ENCODE data around the gene DCAF11. TPM values are rescaled to one million over a fixed set of nuclear protein-coding genes. Genes with fewer than 3 reads are reported as not detected.

The DCAF11 gene
- total RNA-seq, 6 experiments from 2014 or later: 28.1 to 36.3 (median 32.1) TPM

DNA sequence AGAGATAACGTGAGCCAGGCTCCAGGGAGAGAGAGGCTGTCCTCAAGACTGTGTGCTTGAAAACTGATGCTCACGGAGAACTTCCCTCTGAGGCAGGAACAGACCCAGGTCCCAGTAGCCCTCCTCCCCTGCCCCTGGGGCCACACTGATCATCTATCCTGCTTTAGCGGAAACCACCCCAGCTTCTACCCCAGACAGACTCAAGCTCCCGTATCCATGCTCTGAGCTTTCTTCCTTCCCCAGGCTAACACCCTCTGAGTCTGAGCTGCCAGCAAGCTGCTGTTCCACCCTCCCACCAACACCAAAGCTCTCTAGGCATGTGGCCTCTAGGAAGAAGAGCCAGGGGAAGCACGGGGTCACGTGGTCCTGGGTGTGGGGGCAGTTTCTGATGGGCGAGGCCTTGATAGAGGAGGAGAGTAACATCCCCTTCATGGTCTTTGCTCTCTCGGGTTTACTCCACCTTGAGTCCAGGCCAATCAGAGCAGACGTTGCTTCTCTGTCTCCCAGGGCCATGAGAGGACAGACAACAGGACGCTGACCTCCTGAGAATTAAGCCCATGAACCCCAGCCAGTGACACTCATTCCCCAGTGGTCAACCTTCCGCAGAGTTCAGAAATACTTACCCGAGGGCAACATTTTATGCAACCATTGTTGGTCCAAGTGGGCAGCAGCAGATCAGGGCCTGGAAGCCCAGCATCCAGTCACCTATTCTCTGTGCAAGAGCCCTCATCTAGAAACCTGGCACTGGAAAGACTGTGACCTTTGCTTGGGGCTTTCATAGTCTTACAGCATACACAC is 19.1 kb upstream of the DCAF11 start:
- peak; percentile 49 for DNase-seq
- Mint-ChIP-seq H3K36me3 (ENCODE audit: low read depth) (peaks cover 4% of the 10 kb centered on the region; the same call in 1 of the 2 replicates), H3K9me3 (no peaks in the 10 kb centered on the region), H3K27me3 (ENCODE audit: insufficient read depth) (no peaks in the 10 kb centered on the region; the same call in none of the 2 replicates), H3K4me1 (ENCODE audit: low read depth) (peaks cover 26% of the 10 kb centered on the region), H3K27ac (peak overlapping the region; percentile 86), H3K4me3 (peak overlapping the region; percentile 99)
- TF ChIP-seq, protein P1, sequence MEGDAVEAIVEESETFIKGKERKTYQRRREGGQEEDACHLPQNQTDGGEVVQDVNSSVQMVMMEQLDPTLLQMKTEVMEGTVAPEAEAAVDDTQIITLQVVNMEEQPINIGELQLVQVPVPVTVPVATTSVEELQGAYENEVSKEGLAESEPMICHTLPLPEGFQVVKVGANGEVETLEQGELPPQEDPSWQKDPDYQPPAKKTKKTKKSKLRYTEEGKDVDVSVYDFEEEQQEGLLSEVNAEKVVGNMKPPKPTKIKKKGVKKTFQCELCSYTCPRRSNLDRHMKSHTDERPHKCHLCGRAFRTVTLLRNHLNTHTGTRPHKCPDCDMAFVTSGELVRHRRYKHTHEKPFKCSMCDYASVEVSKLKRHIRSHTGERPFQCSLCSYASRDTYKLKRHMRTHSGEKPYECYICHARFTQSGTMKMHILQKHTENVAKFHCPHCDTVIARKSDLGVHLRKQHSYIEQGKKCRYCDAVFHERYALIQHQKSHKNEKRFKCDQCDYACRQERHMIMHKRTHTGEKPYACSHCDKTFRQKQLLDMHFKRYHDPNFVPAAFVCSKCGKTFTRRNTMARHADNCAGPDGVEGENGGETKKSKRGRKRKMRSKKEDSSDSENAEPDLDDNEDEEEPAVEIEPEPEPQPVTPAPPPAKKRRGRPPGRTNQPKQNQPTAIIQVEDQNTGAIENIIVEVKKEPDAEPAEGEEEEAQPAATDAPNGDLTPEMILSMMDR (IDR thresholded peaks at IDR 0.05): no peak

GRCh38 chr14:24096545-24097181 is 17.9 kb upstream of the DCAF11 start:
- Mint-ChIP-seq H3K36me3 (ENCODE audit: low read depth) (peaks cover 4% of the 10 kb centered on the region; the same call in 1 of the 2 replicates), H3K27me3 (ENCODE audit: insufficient read depth) (no peaks in the 10 kb centered on the region; the same call in none of the 2 replicates), H3K4me3 (peak overlapping the region; percentile 21; the same call in 1 of the 2 replicates), H3K27ac (no peak overlapping the region), H3K9me3 (no peaks in the 10 kb centered on the region), H3K4me1 (ENCODE audit: low read depth) (peaks cover 26% of the 10 kb centered on the region)
- TF ChIP-seq, protein P1 (IDR thresholded peaks at IDR 0.05): no peak
- no peak for DNase-seq

DNA sequence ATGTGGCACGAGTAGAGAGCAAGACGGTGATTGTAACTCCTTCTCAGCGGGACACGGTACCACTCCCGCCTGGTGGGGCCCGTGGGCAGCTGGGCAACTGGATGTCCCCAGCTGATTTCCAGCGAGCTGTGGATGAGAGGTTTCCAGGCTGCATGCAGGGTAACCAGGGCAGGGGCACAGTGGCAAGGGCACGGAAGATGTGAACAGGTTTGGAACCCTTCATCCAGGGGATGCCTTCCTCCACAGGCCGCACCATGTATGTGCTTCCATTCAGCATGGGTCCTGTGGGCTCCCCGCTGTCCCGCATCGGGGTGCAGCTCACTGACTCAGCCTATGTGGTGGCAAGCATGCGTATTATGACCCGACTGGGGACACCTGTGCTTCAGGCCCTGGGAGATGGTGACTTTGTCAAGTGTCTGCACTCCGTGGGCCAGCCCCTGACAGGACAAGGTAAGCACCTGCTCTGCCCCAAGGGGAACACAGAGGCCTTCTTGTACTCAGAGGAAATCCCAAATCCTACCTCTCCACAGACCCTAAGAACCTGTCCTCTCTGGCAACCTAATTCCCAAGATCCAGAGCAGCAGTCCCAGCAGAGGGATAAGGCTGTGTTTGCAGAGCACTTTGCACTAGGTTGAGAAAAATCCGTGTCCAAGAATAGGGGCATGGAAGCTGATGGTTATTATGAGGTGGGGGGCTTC is 16.2 kb upstream of the DCAF11 start:
- Mint-ChIP-seq H3K4me3 (no peak overlapping the region), H3K9me3 (no peaks in the 10 kb centered on the region), H3K27ac (no peak overlapping the region), H3K27me3 (ENCODE audit: insufficient read depth) (no peaks in the 10 kb centered on the region; the same call in none of the 2 replicates), H3K4me1 (ENCODE audit: low read depth) (peaks cover 21% of the 10 kb centered on the region), H3K36me3 (ENCODE audit: low read depth) (peaks cover 9% of the 10 kb centered on the region; the same call in 1 of the 2 replicates)
- TF ChIP-seq, protein P1 (IDR thresholded peaks at IDR 0.05): no peak
- DNase-seq: no peak

DNA sequence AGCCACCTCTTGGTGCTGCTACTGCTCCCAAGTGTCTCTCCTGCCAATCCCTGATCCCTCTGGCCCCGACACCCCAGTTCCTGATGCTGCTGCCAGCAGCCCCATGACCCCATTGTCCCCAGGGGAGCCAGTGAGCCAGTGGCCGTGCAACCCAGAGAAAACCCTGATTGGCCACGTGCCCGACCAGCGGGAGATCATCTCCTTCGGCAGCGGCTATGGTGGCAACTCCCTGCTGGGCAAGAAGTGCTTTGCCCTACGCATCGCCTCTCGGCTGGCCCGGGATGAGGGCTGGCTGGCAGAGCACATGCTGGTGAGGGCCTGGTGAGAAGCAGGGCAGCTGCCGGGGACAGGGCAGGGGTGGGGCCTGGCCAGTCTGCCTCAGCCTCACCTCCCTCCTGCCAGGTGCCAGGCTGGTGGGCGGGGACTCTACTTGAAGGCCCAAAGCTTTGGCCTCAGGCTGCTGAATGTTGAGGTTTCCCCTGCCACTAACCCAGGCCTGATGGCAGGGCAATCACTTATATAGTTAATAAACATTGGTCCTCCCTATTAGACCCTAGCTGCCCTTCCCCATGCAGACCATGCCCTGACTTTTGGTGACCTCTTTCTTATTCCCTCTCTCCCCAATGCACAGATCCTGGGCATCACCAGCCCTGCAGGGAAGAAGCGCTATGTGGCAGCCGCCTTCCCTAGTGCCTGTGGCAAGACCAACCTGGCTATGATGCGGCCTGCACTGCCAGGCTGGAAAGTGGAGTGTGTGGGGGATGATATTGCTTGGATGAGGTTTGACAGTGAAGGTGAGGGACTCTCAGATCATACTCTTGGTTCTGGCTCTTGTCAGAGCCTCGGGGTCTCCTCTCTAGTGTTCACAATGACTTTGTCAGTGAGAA is 15.4 kb upstream of the DCAF11 start:
- H3K9me3 Mint-ChIP-seq: no peaks in the 10 kb centered on the region
- no peaks in the 10 kb centered on the region; the same call in none of the 2 replicates for H3K27me3 Mint-ChIP-seq (ENCODE audit: insufficient read depth)
- H3K4me1 Mint-ChIP-seq (ENCODE audit: low read depth): peaks cover 16% of the 10 kb centered on the region
- no peak overlapping the region for H3K27ac Mint-ChIP-seq
- peaks cover 17% of the 10 kb centered on the region; the same call in 1 of the 2 replicates for H3K36me3 Mint-ChIP-seq (ENCODE audit: low read depth)
- no peak for DNase-seq
- H3K4me3 Mint-ChIP-seq: no peak overlapping the region
- TF ChIP-seq, protein P1 (IDR thresholded peaks at IDR 0.05): no peak

Measured in HFFc6 (cell line).